Measurements from ENCODE around the gene KICS2. TPM values are rescaled to one million over a fixed set of nuclear protein-coding genes. Genes with fewer than 3 reads are reported as not detected.
A peak's percentile ranks its signal among the peaks of the same experiment; 100 is the strongest.

KICS2 gene
- total and polyA plus RNA-seq, 9 of the 15 experiments (the other 6 are each of a cell fraction or from before 2014, with no cell fraction given): 2.3 to 6.4 (median 5.5) TPM

GRCh38 chr12:64222009-64222765, at the start of gene KICS2 (continued):
- peak in 1 of 2 experiments; percentile 35 for TF ChIP-seq AFF1 (IDR thresholded peaks at IDR 0.05; ENCODE audit: low read depth in 1 of 2, partially characterized antibody in 2 of 2)
- TF ChIP-seq TEAD1 (CRISPR knock-in tag; IDR thresholded peaks at IDR 0.05): no peak
- TF ChIP-seq HMGXB4 (CRISPR knock-in tag; IDR thresholded peaks at IDR 0.05): no peak
- TF ChIP-seq PBX2 (CRISPR knock-in tag; IDR thresholded peaks at IDR 0.05; ENCODE audit: low read depth): no peak
- no peak for TF ChIP-seq PBX2 (tag; conservative IDR thresholded peaks at IDR 0.05; ENCODE audit: low read depth)
- TF ChIP-seq RFX5 (IDR thresholded peaks at IDR 0.05; ENCODE audit: low read depth, low read length): no peak
- no peak for TF ChIP-seq KLF6 (CRISPR knock-in tag; IDR thresholded peaks at IDR 0.05; ENCODE audit: borderline replicate concordance)
- no peak for TF ChIP-seq FOXJ3 (CRISPR knock-in tag; IDR thresholded peaks at IDR 0.05)
- no peak for TF ChIP-seq ZNF507 (tag; conservative IDR thresholded peaks at IDR 0.05)
- TF ChIP-seq ELF4 (CRISPR knock-in tag; IDR thresholded peaks at IDR 0.05): peak; percentile 93
- TF ChIP-seq PKNOX1 (IDR thresholded peaks at IDR 0.05): peak; percentile 77
- TF ChIP-seq RB1 (IDR thresholded peaks at IDR 0.05; ENCODE audit: low read depth): no peak
- no peak for TF ChIP-seq MLX (CRISPR knock-in tag; conservative IDR thresholded peaks at IDR 0.05)
- no peak for TF ChIP-seq ZNF133 (CRISPR knock-in tag; IDR thresholded peaks at IDR 0.05)
- TF ChIP-seq TRIM28 (IDR thresholded peaks at IDR 0.05): no peak; the same call in 1 of the 2 replicates
- no peak for TF ChIP-seq HSF4 (CRISPR knock-in tag; IDR thresholded peaks at IDR 0.05; ENCODE audit: borderline replicate concordance)
- TF ChIP-seq ZNF77 (CRISPR knock-in tag; IDR thresholded peaks at IDR 0.05): no peak
- no peak for TF ChIP-seq PTBP1 (IDR thresholded peaks at IDR 0.05; ENCODE audit: low read depth, low read length)

Measured in K562 (cell line).